ENCODE results near the gene LRRC26. TPM values are rescaled to one million over a fixed set of nuclear protein-coding genes. Genes with fewer than 3 reads are reported as not detected.
A peak's percentile ranks its signal among the peaks of the same experiment; 100 is the strongest.

Gene LRRC26
- total RNA-seq, 2 experiments from 2014 or later = not detected

GRCh38 chr9:137152844-137153405 is 16.9 kb downstream of the LRRC26 start:
- H3K27ac Mint-ChIP-seq = no peak overlapping the region
- ChIA-PET POLR2A (no interaction called here), CTCF (interaction anchor here (0.8 kb wide), 1 partner anchor 89 kb away, joined by 3 read pairs; no protein-coding TSS in a partner anchor)
- peaks cover 12% of the 10 kb centered on the region for H3K4me1 Mint-ChIP-seq (ENCODE audit: low read depth)
- no peak for TF ChIP-seq CTCF (IDR thresholded peaks at IDR 0.05)
- DNase-seq (no peak), ATAC-seq (no peak)
- H3K9me3 Mint-ChIP-seq = no peaks in the 10 kb centered on the region
- H3K4me3 Mint-ChIP-seq = no peak overlapping the region
- no peaks in the 10 kb centered on the region for H3K36me3 Mint-ChIP-seq (ENCODE audit: low read depth)
- intact Hi-C loops (cut with micrococcal nuclease) = no loop called here
- H3K27me3 Mint-ChIP-seq = peaks cover 16% of the 10 kb centered on the region

GRCh38 chr9:137150617-137151457 is 19.0 kb downstream of the LRRC26 start:
- ATAC-seq = peak; percentile 71
- Mint-ChIP-seq H3K4me3 (no peak overlapping the region), H3K36me3 (ENCODE audit: low read depth) (no peaks in the 10 kb centered on the region), H3K27me3 (peaks cover 9% of the 10 kb centered on the region), H3K4me1 (ENCODE audit: low read depth) (peaks cover 6% of the 10 kb centered on the region), H3K9me3 (no peaks in the 10 kb centered on the region), H3K27ac (peak overlapping the region; percentile 55)
- no peak for TF ChIP-seq CTCF (IDR thresholded peaks at IDR 0.05)
- peak; percentile 91 for DNase-seq
- ChIA-PET CTCF (interaction anchor here (0.8 to 1.5 kb wide), 8 partner anchors 17 to 102 kb away, joined by 3 to 6 read pairs (median 3); no protein-coding TSS in a partner anchor), POLR2A (interaction anchor here (0.6 to 1.6 kb wide), 4 partner anchors 11 to 86 kb away, joined by 3 to 8 read pairs (median 3); no protein-coding TSS in a partner anchor)
- intact Hi-C loops (cut with micrococcal nuclease) = no loop called here

GRCh38 chr9:137149942-137150616 is 19.8 kb downstream of the LRRC26 start:
- no peaks in the 10 kb centered on the region for H3K36me3 Mint-ChIP-seq (ENCODE audit: low read depth)

GRCh38 chr9:137149363-137149762 is 20.5 kb downstream of the LRRC26 start:
- no peak for TF ChIP-seq CTCF (IDR thresholded peaks at IDR 0.05)
- H3K9me3 Mint-ChIP-seq = no peaks in the 10 kb centered on the region
- no peak overlapping the region for H3K27ac Mint-ChIP-seq
- peaks cover 6% of the 10 kb centered on the region for H3K4me1 Mint-ChIP-seq (ENCODE audit: low read depth)
- H3K36me3 Mint-ChIP-seq (ENCODE audit: low read depth) = no peaks in the 10 kb centered on the region
- H3K27me3 Mint-ChIP-seq = peaks cover 3% of the 10 kb centered on the region
- H3K4me3 Mint-ChIP-seq = no peak overlapping the region
- ChIA-PET CTCF (interaction anchor here (0.5 to 0.9 kb wide), 3 partner anchors 16 to 27 kb away, joined by 3 read pairs; no protein-coding TSS in a partner anchor), POLR2A (interaction anchor here (1.4 to 2.3 kb wide), 3 partner anchors 19 to 30 kb away, joined by 3 to 8 read pairs (median 4); no protein-coding TSS in a partner anchor)
- ATAC-seq (no peak), DNase-seq (no peak)
- intact Hi-C loops (cut with micrococcal nuclease) = no loop called here

More at GRCh38 chr9:137149942-137150616, 19.8 kb downstream of the LRRC26 start:
- peaks cover 6% of the 10 kb centered on the region for H3K4me1 Mint-ChIP-seq (ENCODE audit: low read depth)
- DNase-seq (peak; percentile 80), ATAC-seq (peak; percentile 25)
- ChIA-PET CTCF (interaction anchor here (0.5 to 1.5 kb wide), 7 partner anchors 18 to 101 kb away, joined by 3 to 6 read pairs (median 3); no protein-coding TSS in a partner anchor), POLR2A (interaction anchor here (0.8 to 2.3 kb wide), 6 partner anchors 10 to 42 kb away, joined by 3 to 8 read pairs (median 4); no protein-coding TSS in a partner anchor)
- H3K27me3 Mint-ChIP-seq = peaks cover 7% of the 10 kb centered on the region
- H3K9me3 Mint-ChIP-seq = no peaks in the 10 kb centered on the region
- H3K4me3 Mint-ChIP-seq = no peak overlapping the region
- intact Hi-C loops (cut with micrococcal nuclease) = no loop called here
- TF ChIP-seq CTCF (IDR thresholded peaks at IDR 0.05) = no peak
- no peak overlapping the region for H3K27ac Mint-ChIP-seq

Measured in activated CD8-positive, alpha-beta T cell treated with anti-CD3 and anti-CD28 coated beads for 36 hours (primary cell).